GM21390 (cell line): Measurements from ENCODE around the gene INAFM1.
"Not testable (repeated sequence)": the region's sequence is repeated elsewhere in the genome, so short reads cannot be mapped to it uniquely, and the experiment has no call there.

Experiments
- ATAC-seq: cut with Tn5 transposase; IDR thresholded peaks from one replicate; pipeline ENCODE4 v1.9.1; 2021; ENCODE audit not compliant: unreplicated experiment

INAFM1 gene

GRCh38 chr19:47267350-47267759 lies 7.3 kb upstream of the INAFM1 start:
- no peak for ATAC-seq

GRCh38 chr19:47268028-47268427 lies 6.7 kb upstream of the INAFM1 start:
- ATAC-seq, result no peak

- ATAC-seq, result no peak
Measured at GRCh38 chr19:47269596-47269995, 5.1 kb upstream of the INAFM1 start.

- no peak for ATAC-seq
Measured at GRCh38 chr19:47270408-47270807, 4.3 kb upstream of the INAFM1 start.

GRCh38 chr19:47271949-47272348 lies 2.7 kb upstream of the INAFM1 start:
- no peak for ATAC-seq

GRCh38 chr19:47272448-47273312 lies 2.0 kb upstream of the INAFM1 start:
- no peak for ATAC-seq

- peak; percentile 65 for ATAC-seq
Measured at GRCh38 chr19:47273313-47274070, 1.2 kb upstream of the INAFM1 start.

GRCh38 chr19:47274891-47275761 lies 441 bp downstream of the INAFM1 start:
- no peak for ATAC-seq

GRCh38 chr19:47275791-47276461 lies 1.2 kb downstream of the INAFM1 start:
- ATAC-seq, result no peak

- ATAC-seq, result not testable (repeated sequence)
Measured at GRCh38 chr19:47276513-47276912, 1.8 kb downstream of the INAFM1 start.

- no peak for ATAC-seq
Measured at GRCh38 chr19:47280183-47280797, 5.6 kb downstream of the INAFM1 start.

- ATAC-seq, result no peak
Measured at GRCh38 chr19:47283405-47284059, 8.8 kb downstream of the INAFM1 start.

GRCh38 chr19:47284324-47284899 lies 9.7 kb downstream of the INAFM1 start:
- no peak for ATAC-seq

GRCh38 chr19:47296036-47296435 lies 21.4 kb downstream of the INAFM1 start:
- no peak for ATAC-seq

GRCh38 chr19:47300867-47301266 lies 26.2 kb downstream of the INAFM1 start:
- not testable (repeated sequence) for ATAC-seq

- no peak for ATAC-seq
Measured at GRCh38 chr19:47302249-47302648, 27.6 kb downstream of the INAFM1 start.

GRCh38 chr19:47303966-47304365 lies 29.3 kb downstream of the INAFM1 start:
- ATAC-seq, result no peak

- no peak for ATAC-seq
Measured at GRCh38 chr19:47305309-47305751, 30.6 kb downstream of the INAFM1 start.

GRCh38 chr19:47306303-47306702 lies 31.6 kb downstream of the INAFM1 start:
- ATAC-seq, result no peak
